K562 (cell line): ENCODE data around the gene PCDH1. TPM values are rescaled to one million over a fixed set of nuclear protein-coding genes. Genes with fewer than 3 reads are reported as not detected.

Source experiments
- ATAC-seq: fragments of 200-7000 bp; cut with Tn5 transposase; 3 replicates; pipeline ENCODE4 v1.9.1; 2020; ENCODE audit warnings: moderate library complexity
- BruUV-seq: library from RNA; stranded (reverse); fragments of 400-500 nt; replicated peaks from 2 replicates; lab custom pipeline; 2021; lab: Mats Ljungman, UMichigan
- CTCF ChIA-PET: fragments of 300-600 bp; formaldehyde crosslinking; extraction: SDS; loops from one replicate; lab custom pipeline; 2021; ENCODE audit warnings: low intra/inter-chr PET ratio; lab: Yijun Ruan, JAX
- POLR2A ChIA-PET: fragments of 300-600, 350-650 bp; sonication (Branson Sonifier 250); formaldehyde crosslinking; extraction: SDS; loops from one replicate; lab custom pipeline; 2021; ENCODE audit warnings: antibody characterized with exemption, inconsistent platforms; lab: Yijun Ruan, JAX
- DNase-seq, 4 experiments: peaks; one replicate each; pipeline versions ENCODE4 v3.0.0 to v3.0.0-alpha.2; 2011 to 2018; ENCODE audit warnings: low spot score in 3 of 4, mixed read lengths in 3 of 4; ENCODE audit errors: extremely low read depth in 1 of 4
- FAIRE-seq: peaks from 2 replicates; lab custom pipeline; 2011; peaks lifted over from hg19 to GRCh38; lab: Jason Lieb, UNC
- H2AFZ ChIP-seq: 2 replicates; pipeline ENCODE4 v1.6.0; 2011; ENCODE audit warnings: low read depth, low read length, control low read depth, inconsistent platforms
- H3K27ac ChIP-seq: fragments of 200-600 bp; 3 replicates; pipeline ENCODE4 v1.8.0; 2011; ENCODE audit warnings: low read depth, mild to moderate bottlenecking, control low read depth, inconsistent platforms, low read length, moderate library complexity, mixed read lengths; ENCODE audit errors: extremely low read depth
- H3K27me3 ChIP-seq, 2 experiments: fragments of 300-600 bp in 1 of 2; 2 replicates in 1 of 2; 3 replicates in 1 of 2; pipeline versions ENCODE4 v1.6.0 to v1.8.0; 2011; ENCODE audit warnings: inconsistent platforms in 2 of 2, low read length in 2 of 2, mild to moderate bottlenecking in 1 of 2, mixed read lengths in 1 of 2, moderate library complexity in 1 of 2; ENCODE audit not compliant: control insufficient read depth in 2 of 2, insufficient read depth in 2 of 2
- H3K36me3 ChIP-seq: fragments of 300-600 bp; 3 replicates; pipeline ENCODE4 v1.8.0; 2011; ENCODE audit warnings: mild to moderate bottlenecking, low read length, inconsistent platforms; ENCODE audit not compliant: control insufficient read depth, insufficient read depth
- H3K4me1 ChIP-seq, 2 experiments: fragments of 200-600 bp in 1 of 2; replicated peaks in 1 of 2; 2 replicates in 1 of 2; 3 replicates in 1 of 2; pipeline versions ENCODE4 v1.5.1 to v1.8.0; 2011; ENCODE audit warnings: inconsistent platforms in 2 of 2, low read length in 2 of 2, mild to moderate bottlenecking in 1 of 2, mixed read lengths in 1 of 2, moderate library complexity in 1 of 2; ENCODE audit not compliant: control insufficient read depth in 2 of 2, insufficient read depth in 2 of 2
- H3K4me2 ChIP-seq: 2 replicates; pipeline ENCODE4 v1.6.1; 2011; ENCODE audit warnings: low read length, control low read depth, inconsistent platforms, mixed read lengths; ENCODE audit not compliant: insufficient read depth
- H3K4me3 ChIP-seq: fragments of 200-600 bp; sonication (generic), shearing (Covaris generic); 2 replicates; pipeline ENCODE4 v1.5.1; 2016; ENCODE audit warnings: control low read depth, inconsistent platforms
- H3K79me2 ChIP-seq: fragments of 200-600 bp; 3 replicates; pipeline ENCODE4 v1.8.0; 2011; ENCODE audit warnings: low read length, inconsistent platforms; ENCODE audit not compliant: control insufficient read depth, insufficient read depth
- H3K9ac ChIP-seq, 2 experiments: 2 replicates each; pipeline versions ENCODE4 v1.6.0 to v1.6.1; 2011; ENCODE audit warnings: low read depth in 2 of 2, low read length in 2 of 2, control low read depth in 1 of 2, inconsistent platforms in 1 of 2, mild to moderate bottlenecking in 1 of 2, mixed read lengths in 1 of 2; ENCODE audit not compliant: insufficient read depth in 1 of 2
- H3K9me1 ChIP-seq: one replicate; pipeline ENCODE4 v1.6.0; 2011; ENCODE audit warnings: inconsistent platforms, mild to moderate bottlenecking, low read length, moderate library complexity; ENCODE audit not compliant: control insufficient read depth, insufficient read depth
- H3K9me3 ChIP-seq: replicated peaks from 2 replicates; pipeline ENCODE4 v1.5.1; 2011; ENCODE audit warnings: low read depth, low read length, inconsistent platforms; ENCODE audit not compliant: control insufficient read depth, insufficient read depth
- H4K20me1 ChIP-seq: replicated peaks from 2 replicates; pipeline ENCODE4 v1.6.1; 2011; ENCODE audit warnings: low read length, inconsistent platforms, mixed read lengths; ENCODE audit not compliant: control insufficient read depth, insufficient read depth
- KLF6 ChIP-seq: fragments of 250-450 bp; sonication (Bioruptor Pico); IDR thresholded peaks from 2 replicates; pipeline ENCODE4 v1.4.0; 2020; ENCODE audit warnings: mild to moderate bottlenecking, moderate library complexity, borderline replicate concordance
- ZBTB2 ChIP-seq: fragments of 450-650 bp; IDR thresholded peaks from 2 replicates; pipeline ENCODE4 v1.6.1; 2016; ENCODE audit warnings: antibody characterized with exemption
- ZNF639 ChIP-seq, 2 experiments: fragments of 200-800 bp in 1 of 2; sonication (Bioruptor generic) in 1 of 2; sonication (generic) in 1 of 2; formaldehyde crosslinking in 1 of 2; IDR thresholded peaks in 1 of 2; conservative IDR thresholded peaks in 1 of 2; 2 replicates each; pipeline versions ENCODE4 v1.5.0 to v1.6.1; 2016 to 2020; ENCODE audit warnings: missing compliant biosample characterization in 1 of 2, missing genetic modification characterization in 1 of 2, missing genetic modification reagents in 1 of 2
- WGBS: fragments of 100-300 bp; shearing (Covaris generic); methylation state at CpG from one replicate; pipeline ENCODE4 v1.1.6; 2016; ENCODE audit warnings: low coverage, mixed read lengths; ENCODE audit not compliant: insufficient coverage; ENCODE audit errors: missing lambda C conversion rate; 5-methylcytosine and 5-hydroxymethylcytosine counted together
- in situ Hi-C: fragments of 300-500 bp; cut with MboI; formaldehyde crosslinking; loops from 4 replicates; pipeline ENCODE4 v1.15.0; 2018; ENCODE audit warnings: inconsistent platforms, mixed read lengths
- intact Hi-C: fragments of 100-400 bp; cut with micrococcal nuclease; formaldehyde crosslinking; loops from 2 replicates; pipeline ENCODE4 v1.14.2; 2022
- polyA plus RNA-seq, 8 experiments: library from polyadenylated mRNA; depleted of rRNA in 4 of 8; stranded (reverse) in 5 of 8; unstranded in 3 of 8; fragments of >200 nt; fragmentation: Nextera tagmentation in 2 of 8; fragmentation: Illumina TruSeq in 1 of 8; extraction: Ambion mirVana in 2 of 8; extraction: Trizol in 1 of 8; gene quantifications; 2 replicates each; pipeline versions ENCODE4 v1.2.1 to v1.2.3, GENCODE V29; 2011 to 2014; ENCODE audit warnings: inconsistent platforms in 1 of 8, missing spikeins in 1 of 8
- total RNA-seq, 7 experiments: library from RNA; depleted of rRNA in 6 of 7; stranded (reverse); fragments of >200 nt in 6 of 7; fragmentation: Illumina TruSeq in 2 of 7; extraction: Trizol in 2 of 7; gene quantifications; 2 replicates each; pipeline versions ENCODE4 v1.2.1 to v1.2.3, GENCODE V29; 2011 to 2021; ENCODE audit warnings: low replicate concordance in 1 of 7

The PCDH1 gene
- total and polyA plus RNA-seq, 9 of the 15 experiments (the other 6 are each of a cell fraction or from before 2014, with no cell fraction given): 0.11 to 3.6 (median 1.9) TPM; not detected in 1

- 0 out of 4 replicates have a peak, but pooled peaks of 1 of the 2 experiments have one; percentile 21 for TF ChIP-seq ZNF639 (CRISPR knock-in tag; conservative IDR thresholded peaks at IDR 0.05 in 1 of 2, IDR thresholded peaks at IDR 0.05 in 1 of 2)
These were observed 36.1 kb upstream of the PCDH1 start (continued) for GRCh38 chr5:141914199-141914743.

GRCh38 chr5:141913560-141914198 is 35.5 kb upstream of the PCDH1 start:
- DNase-seq (no peak), ATAC-seq (no peak), FAIRE-seq (peak; percentile 72)
- ChIA-PET CTCF (interaction anchor here (0.6 to 1.7 kb wide), 4 partner anchors 22 to 527 kb away, joined by 3 to 13 read pairs (median 4); no protein-coding TSS in a partner anchor), POLR2A (interaction anchor here (0.6 to 2.6 kb wide), 7 partner anchors 9 to 895 kb away, joined by 3 to 10 read pairs (median 3); partner anchors contain the start of genes DELE1 and RNF14)
- Histone ChIP-seq H3K4me2 (peak overlapping the region; percentile 61), H3K4me1 (peaks cover 9 to 10% of the 10 kb centered on the region in 2 experiments; a peak in 4 of 5 replicates), H4K20me1 (no peaks in the 10 kb centered on the region), H2AFZ (peak overlapping the region; percentile 94), H3K4me3 (peak overlapping the region; percentile 22), H3K27ac (no peak overlapping the region), H3K36me3 (no peaks in the 10 kb centered on the region), H3K79me2 (no peaks in the 10 kb centered on the region), H3K27me3 (no peaks in the 10 kb centered on the region), H3K9me1 (no peaks in the 10 kb centered on the region), H3K9me3 (no peaks in the 10 kb centered on the region; the same call in 1 of the 2 replicates), H3K9ac (peak overlapping the region; percentile 29 to 86; a peak in 3 of 4 replicates)
- WGBS: 53% methylated on average over 16 of the region's 16 CpGs
- intact Hi-C loops (loop anchor here (1.0 kb wide), 1 partner anchor 24 kb away; no protein-coding TSS in a partner anchor), in situ Hi-C loops (no loop called here)
- BruUV-seq: no TSS peak
- no peak for TF ChIP-seq ZBTB2
- TF ChIP-seq KLF6 (CRISPR knock-in tag): no peak
- TF ChIP-seq, all 486 proteins: peak for 0
